ENCODE data around the gene ADD2. TPM values are rescaled to one million over a fixed set of nuclear protein-coding genes. Genes with fewer than 3 reads are reported as not detected.

The ADD2 gene
- total and polyA plus RNA-seq, 2 donors (not counting 1 experiment from before 2014, with no cell fraction given) = 15.9 to 21.7 TPM

DNA sequence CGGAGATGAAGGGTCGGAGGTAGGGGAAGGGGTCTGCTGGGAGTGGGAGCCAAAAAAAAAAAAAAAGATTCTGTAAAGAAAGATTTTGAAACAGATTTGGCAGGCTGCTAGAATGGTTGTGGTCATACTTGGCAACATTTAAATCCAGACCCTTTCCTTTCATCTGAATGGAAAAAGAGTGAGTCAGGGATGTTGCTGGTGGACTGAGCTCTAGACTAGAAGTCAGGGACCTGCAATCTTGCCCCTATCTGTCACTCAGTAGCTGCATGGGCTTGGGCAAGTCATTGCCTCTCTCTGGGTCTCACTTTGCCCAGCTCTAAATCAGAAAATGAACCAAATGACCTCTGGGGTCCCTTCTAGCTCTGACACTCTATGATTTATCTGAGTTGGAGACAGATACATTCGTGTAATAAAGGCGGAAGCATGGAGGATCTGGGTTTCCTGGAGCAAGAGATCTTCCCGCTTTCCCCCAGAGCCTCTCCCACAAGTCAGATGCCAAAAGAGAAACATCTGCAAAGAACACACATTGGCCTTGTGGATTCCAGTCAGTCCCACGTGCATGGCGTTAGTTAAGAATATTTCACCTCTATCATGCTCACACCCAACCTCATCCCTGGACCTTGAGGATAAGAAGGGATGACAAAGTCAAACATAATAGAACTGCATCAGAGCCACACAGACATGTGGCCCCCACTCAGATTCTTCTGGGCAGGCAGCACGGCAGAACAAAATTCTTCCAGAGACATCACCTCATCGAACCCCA is 58.5 kb downstream of the ADD2 start:
- ChIA-PET POLR2A (no interaction called here), CTCF (interaction anchor here (0.7 kb wide), 1 partner anchor 60 kb away, joined by 5 read pairs; no protein-coding TSS in a partner anchor)
- Histone ChIP-seq H3K4me3 (ENCODE audit: control extremely low read depth in 1 of 5, extremely low read depth in 1 of 5, insufficient read depth in 1 of 5, low read depth in 2 of 5, low read length in 4 of 5) (no peak overlapping the region), H3K36me3 (replicated peaks in 1 of 2; ENCODE audit: control extremely low read depth in 1 of 2, control insufficient read depth in 1 of 2, extremely low read depth in 1 of 2, insufficient read depth in 2 of 2, low read length in 1 of 2) (peaks cover 0 to 22% of the 10 kb centered on the region in 2 experiments), H3K9me3 (ENCODE audit: control extremely low read depth in 1 of 3, control insufficient read depth in 2 of 3, insufficient read depth in 1 of 3, low read length in 2 of 3) (no peaks in the 10 kb centered on the region), H3K4me2 (replicated peaks; ENCODE audit: low read depth, low read length, poor library complexity, severe bottlenecking) (no peak overlapping the region), H3K4me1 (ENCODE audit: control insufficient read depth in 2 of 2, insufficient read depth in 2 of 2, low read length in 2 of 2) (no peaks in the 10 kb centered on the region), H3K9ac (ENCODE audit: low read length) (no peak overlapping the region), H4K20me1 (ENCODE audit: control insufficient read depth, insufficient read depth, low read length, poor library complexity, severe bottlenecking) (peaks cover 4% of the 10 kb centered on the region), H2AFZ (ENCODE audit: insufficient read depth, low read depth, low read length, poor library complexity, severe bottlenecking) (no peak overlapping the region), H3K27me3 (replicated peaks in 1 of 4; ENCODE audit: control extremely low read depth in 1 of 4, control insufficient read depth in 3 of 4, insufficient read depth in 4 of 4, low read length in 3 of 4) (no peaks in the 10 kb centered on the region), H3K27ac (ENCODE audit: low read length in 2 of 2) (no peak overlapping the region), H3K79me2 (ENCODE audit: control insufficient read depth, insufficient read depth, low read length) (no peaks in the 10 kb centered on the region)
- intact Hi-C loops (cut with micrococcal nuclease) = no loop called here
- TF ChIP-seq, protein P1, sequence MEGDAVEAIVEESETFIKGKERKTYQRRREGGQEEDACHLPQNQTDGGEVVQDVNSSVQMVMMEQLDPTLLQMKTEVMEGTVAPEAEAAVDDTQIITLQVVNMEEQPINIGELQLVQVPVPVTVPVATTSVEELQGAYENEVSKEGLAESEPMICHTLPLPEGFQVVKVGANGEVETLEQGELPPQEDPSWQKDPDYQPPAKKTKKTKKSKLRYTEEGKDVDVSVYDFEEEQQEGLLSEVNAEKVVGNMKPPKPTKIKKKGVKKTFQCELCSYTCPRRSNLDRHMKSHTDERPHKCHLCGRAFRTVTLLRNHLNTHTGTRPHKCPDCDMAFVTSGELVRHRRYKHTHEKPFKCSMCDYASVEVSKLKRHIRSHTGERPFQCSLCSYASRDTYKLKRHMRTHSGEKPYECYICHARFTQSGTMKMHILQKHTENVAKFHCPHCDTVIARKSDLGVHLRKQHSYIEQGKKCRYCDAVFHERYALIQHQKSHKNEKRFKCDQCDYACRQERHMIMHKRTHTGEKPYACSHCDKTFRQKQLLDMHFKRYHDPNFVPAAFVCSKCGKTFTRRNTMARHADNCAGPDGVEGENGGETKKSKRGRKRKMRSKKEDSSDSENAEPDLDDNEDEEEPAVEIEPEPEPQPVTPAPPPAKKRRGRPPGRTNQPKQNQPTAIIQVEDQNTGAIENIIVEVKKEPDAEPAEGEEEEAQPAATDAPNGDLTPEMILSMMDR (IDR thresholded peaks at IDR 0.05) = no peak
- no peak for TF ChIP-seq EZH2 (IDR thresholded peaks at IDR 0.05; ENCODE audit: borderline replicate concordance, insufficient read depth, low read depth, low read length, poor library complexity, severe bottlenecking)
- ATAC-seq (ENCODE audit: low read depth) (no peak), DNase-seq (no peak)
- H3K4me3 Mint-ChIP-seq = no peak overlapping the region
- no peak overlapping the region for H3K27ac Mint-ChIP-seq
- 100% methylated on average over 4 of the region's 9 CpGs for WGBS (ENCODE audit: insufficient coverage)
- H3K4me1 Mint-ChIP-seq = no peaks in the 10 kb centered on the region
- H3K9me3 Mint-ChIP-seq (ENCODE audit: insufficient read depth) = no peaks in the 10 kb centered on the region
- H3K27me3 Mint-ChIP-seq = no peaks in the 10 kb centered on the region

All from B cell (primary cell).